Nucleus accumbens (tissue), 56 donors: ENCODE measurements around the gene SPRR2B.
"Not testable (repeated sequence)": the region's sequence is repeated elsewhere in the genome, so short reads cannot be mapped to it uniquely, and the experiment has no call there.

Source experiments
- DNase-seq, 56 donors: peaks; one replicate each; lab custom pipeline; 2025; lab: John Stamatoyannopoulos, UW

SPRR2B gene

GRCh38 chr1:153071511-153071910 is at the start of gene SPRR2B:
SPRR2B (minus strand) TSS chr1:153071611; CDS start chr1:153070839, 772 bp downstream.
- DNase-seq, result no peak

GRCh38 chr1:153120945-153121344 is 49.5 kb upstream of the SPRR2B start:
- DNase-seq, result no peak

- DNase-seq, result no peak
Observed at GRCh38 chr1:153119491-153119971, 48.1 kb upstream of the SPRR2B start.

- not testable (repeated sequence) for DNase-seq
Observed at GRCh38 chr1:153115264-153115663, 43.9 kb upstream of the SPRR2B start.

- DNase-seq, result no peak
Observed at GRCh38 chr1:153113416-153113815, 42.0 kb upstream of the SPRR2B start, which contains the start of gene SPRR2F. SPRR2F (minus strand) TSS chr1:153113516; CDS start chr1:153112733, 783 bp downstream.

GRCh38 chr1:153112454-153112853 is 41.0 kb upstream of the SPRR2B start:
- not testable (repeated sequence) for DNase-seq

GRCh38 chr1:153100245-153100644 is 28.8 kb upstream of the SPRR2B start:
- no peak for DNase-seq

GRCh38 chr1:153099461-153100045 is 28.1 kb upstream of the SPRR2B start:
- no peak for DNase-seq

GRCh38 chr1:153095764-153096163 is 24.4 kb upstream of the SPRR2B start:
- no peak for DNase-seq

GRCh38 chr1:153094426-153094825 is 23.0 kb upstream of the SPRR2B start, which contains the start of gene SPRR2E:
SPRR2E (minus strand) TSS chr1:153094526; CDS start chr1:153093751, 775 bp downstream.
- DNase-seq, result no peak

GRCh38 chr1:153087652-153088051 is 16.2 kb upstream of the SPRR2B start:
- DNase-seq, result no peak

GRCh38 chr1:153081736-153082135 is 10.3 kb upstream of the SPRR2B start:
- no peak for DNase-seq

GRCh38 chr1:153072806-153073726 is 1.7 kb upstream of the SPRR2B start:
- no peak for DNase-seq

GRCh38 chr1:153070243-153070642 is 1.2 kb downstream of the SPRR2B start:
- no peak for DNase-seq

- no peak for DNase-seq
Observed at GRCh38 chr1:153058826-153059784, 12.3 kb downstream of the SPRR2B start.

GRCh38 chr1:153058154-153058553 is 13.3 kb downstream of the SPRR2B start:
- DNase-seq, result no peak

GRCh38 chr1:153057375-153057774 is 14.0 kb downstream of the SPRR2B start, which contains the start of gene SPRR2A:
SPRR2A (minus strand) TSS chr1:153057512; CDS start chr1:153056735, 777 bp downstream.
- DNase-seq, result no peak

- not testable (repeated sequence) for DNase-seq
Observed at GRCh38 chr1:153056111-153056510, 15.3 kb downstream of the SPRR2B start.

- DNase-seq, result no peak
Observed at GRCh38 chr1:153049211-153049610, 22.2 kb downstream of the SPRR2B start.
